GM18861 (cell line): ENCODE measurements around the gene STK32B.

Experiments used
- ATAC-seq: cut with Tn5 transposase; IDR thresholded peaks from one replicate; pipeline ENCODE4 v1.9.1; 2021; ENCODE audit not compliant: unreplicated experiment

Gene STK32B

GRCh38 chr4:5030221-5030620, 21.1 kb upstream of the STK32B start:
- no peak for ATAC-seq

GRCh38 chr4:5030927-5031326, 20.4 kb upstream of the STK32B start:
- ATAC-seq: no peak

GRCh38 chr4:5032813-5033212, 18.5 kb upstream of the STK32B start:
- no peak for ATAC-seq

- no peak for ATAC-seq
Observed at GRCh38 chr4:5033281-5033841, 17.9 kb upstream of the STK32B start.

- ATAC-seq: no peak
Observed at GRCh38 chr4:5034206-5034605, 17.1 kb upstream of the STK32B start.

GRCh38 chr4:5036239-5036638, 15.0 kb upstream of the STK32B start:
- ATAC-seq: no peak

- ATAC-seq: no peak
Observed at GRCh38 chr4:5037553-5038551, 13.4 kb upstream of the STK32B start.

GRCh38 chr4:5039800-5040199, 11.5 kb upstream of the STK32B start:
- no peak for ATAC-seq

GRCh38 chr4:5040856-5041620, 10.2 kb upstream of the STK32B start:
- ATAC-seq: no peak

GRCh38 chr4:5041699-5042098, 9.6 kb upstream of the STK32B start:
- ATAC-seq: no peak

- no peak for ATAC-seq
Observed at GRCh38 chr4:5043579-5043978, 7.7 kb upstream of the STK32B start.

- no peak for ATAC-seq
Observed at GRCh38 chr4:5044341-5044740, 6.9 kb upstream of the STK32B start.

- ATAC-seq: no peak
Observed at GRCh38 chr4:5045097-5045496, 6.2 kb upstream of the STK32B start.

GRCh38 chr4:5048721-5049120, 2.6 kb upstream of the STK32B start:
- ATAC-seq: no peak

- no peak for ATAC-seq
Observed at GRCh38 chr4:5050520-5051277, 581 bp upstream of the STK32B start.

- no peak for ATAC-seq
Observed at GRCh38 chr4:5052204-5052702, 973 bp downstream of the STK32B start.

- no peak for ATAC-seq
Observed at GRCh38 chr4:5052726-5053425, 1.6 kb downstream of the STK32B start.

GRCh38 chr4:5054532-5054931, 3.3 kb downstream of the STK32B start:
- no peak for ATAC-seq

GRCh38 chr4:5055411-5055810, 4.1 kb downstream of the STK32B start:
- no peak for ATAC-seq

GRCh38 chr4:5066101-5066500, 14.8 kb downstream of the STK32B start:
- no peak for ATAC-seq
